Adrenal gland (tissue), 5 donors: ENCODE measurements around the gene VDAC1.

Experiments
- POLR2A ChIP-seq, 2 donors: fragments of 450-650 bp; IDR thresholded peaks; one replicate each; pipeline ENCODE4 v1.6.1; 2017; ENCODE audit warnings: antibody characterized with exemption in 2 of 2, mild to moderate bottlenecking in 2 of 2, moderate library complexity in 1 of 2
- TF ChIP-seq, protein P1 (sequence below), 6 experiments: fragments of 450-650 bp in 4 of 6; fragments of 200-600 bp in 2 of 6; sonication (generic) in 1 of 6; IDR thresholded peaks; 1 replicate in 5 of 6; 2 replicates in 1 of 6; pipeline versions ENCODE4 v1.5.1 to v1.8.0; 2016 to 2021; ENCODE audit warnings: antibody characterized with exemption in 6 of 6, mild to moderate bottlenecking in 2 of 6, moderate library complexity in 1 of 6
- donor health status: DM: no; HTN: no; CAD: no.

- no peak for TF ChIP-seq POLR2A (IDR thresholded peaks at IDR 0.05)
- TF ChIP-seq, protein P1, sequence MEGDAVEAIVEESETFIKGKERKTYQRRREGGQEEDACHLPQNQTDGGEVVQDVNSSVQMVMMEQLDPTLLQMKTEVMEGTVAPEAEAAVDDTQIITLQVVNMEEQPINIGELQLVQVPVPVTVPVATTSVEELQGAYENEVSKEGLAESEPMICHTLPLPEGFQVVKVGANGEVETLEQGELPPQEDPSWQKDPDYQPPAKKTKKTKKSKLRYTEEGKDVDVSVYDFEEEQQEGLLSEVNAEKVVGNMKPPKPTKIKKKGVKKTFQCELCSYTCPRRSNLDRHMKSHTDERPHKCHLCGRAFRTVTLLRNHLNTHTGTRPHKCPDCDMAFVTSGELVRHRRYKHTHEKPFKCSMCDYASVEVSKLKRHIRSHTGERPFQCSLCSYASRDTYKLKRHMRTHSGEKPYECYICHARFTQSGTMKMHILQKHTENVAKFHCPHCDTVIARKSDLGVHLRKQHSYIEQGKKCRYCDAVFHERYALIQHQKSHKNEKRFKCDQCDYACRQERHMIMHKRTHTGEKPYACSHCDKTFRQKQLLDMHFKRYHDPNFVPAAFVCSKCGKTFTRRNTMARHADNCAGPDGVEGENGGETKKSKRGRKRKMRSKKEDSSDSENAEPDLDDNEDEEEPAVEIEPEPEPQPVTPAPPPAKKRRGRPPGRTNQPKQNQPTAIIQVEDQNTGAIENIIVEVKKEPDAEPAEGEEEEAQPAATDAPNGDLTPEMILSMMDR (IDR thresholded peaks at IDR 0.05): no peak
Measured at GRCh38 chr5:133959643-133960042, 45.1 kb downstream of the VDAC1 start.
